CD14-positive monocyte (primary cell): Measurements from ENCODE around the gene COLEC11. TPM values are rescaled to one million over a fixed set of nuclear protein-coding genes. Genes with fewer than 3 reads are reported as not detected.

ENCODE experiments used
- DNase-seq, 3 donors: peaks; one replicate each; pipeline ENCODE4 v3.0.0-alpha.2; 2011 to 2022
- H2AFZ ChIP-seq: 2 replicates; pipeline ENCODE4 v1.6.0; 2012; ENCODE audit warnings: mild to moderate bottlenecking, low read depth, low read length, inconsistent platforms; ENCODE audit not compliant: insufficient read depth, poor library complexity, severe bottlenecking
- H3K27ac ChIP-seq, 2 donors: 1 replicate in 1 of 2; 2 replicates in 1 of 2; pipeline ENCODE4 v1.5.1; 2012 to 2013; ENCODE audit warnings: low read length in 2 of 2, control low read depth in 1 of 2, inconsistent platforms in 1 of 2, low read depth in 1 of 2, mild to moderate bottlenecking in 1 of 2
- H3K27me3 ChIP-seq, 2 donors: one replicate each; pipeline versions ENCODE4 v1.6.0 to v1.6.1; 2011 to 2013; ENCODE audit warnings: low read length in 2 of 2; ENCODE audit not compliant: control insufficient read depth in 2 of 2, insufficient read depth in 2 of 2
- H3K36me3 ChIP-seq, 2 donors: replicated peaks in 1 of 2; 1 replicate in 1 of 2; 2 replicates in 1 of 2; pipeline versions ENCODE4 v1.5.1 to v1.6.1; 2012 to 2013; ENCODE audit warnings: low read length in 2 of 2, control low read depth in 1 of 2, inconsistent platforms in 1 of 2, mild to moderate bottlenecking in 1 of 2; ENCODE audit not compliant: insufficient read depth in 2 of 2, control insufficient read depth in 1 of 2
- H3K4me1 ChIP-seq, 2 donors: 1 replicate in 1 of 2; 2 replicates in 1 of 2; pipeline versions ENCODE4 v1.5.1 to v1.6.1; 2012 to 2013; ENCODE audit warnings: low read length in 2 of 2, control low read depth in 1 of 2, inconsistent platforms in 1 of 2, mild to moderate bottlenecking in 1 of 2, moderate library complexity in 1 of 2; ENCODE audit not compliant: insufficient read depth in 2 of 2, control insufficient read depth in 1 of 2
- H3K4me2 ChIP-seq: replicated peaks from 2 replicates; pipeline ENCODE3; 2012; ENCODE audit warnings: low read length, moderate library complexity, mild to moderate bottlenecking; ENCODE audit not compliant: poor library complexity, severe bottlenecking; ENCODE audit errors: extremely low read depth
- H3K4me3 ChIP-seq, 3 experiments: fragments of 200-600 bp in 1 of 3; sonication (generic) in 1 of 3; replicated peaks in 1 of 3; 1 replicate in 2 of 3; 2 replicates in 1 of 3; pipeline ENCODE4 v1.5.1; 2011 to 2013; ENCODE audit warnings: low read length in 3 of 3, mild to moderate bottlenecking in 3 of 3, control low read depth in 2 of 3, low read depth in 2 of 3, inconsistent platforms in 1 of 3, moderate library complexity in 1 of 3
- H3K79me2 ChIP-seq: 2 replicates; pipeline ENCODE4 v1.6.0; 2012; ENCODE audit warnings: mild to moderate bottlenecking, control low read depth, inconsistent platforms, low read length, moderate library complexity; ENCODE audit not compliant: insufficient read depth
- H3K9ac ChIP-seq: 2 replicates; pipeline ENCODE4 v1.6.0; 2017; ENCODE audit warnings: low read length, mild to moderate bottlenecking; ENCODE audit not compliant: insufficient read depth, poor library complexity, severe bottlenecking
- H3K9me3 ChIP-seq, 2 donors: replicated peaks in 1 of 2; 1 replicate in 1 of 2; 2 replicates in 1 of 2; pipeline versions ENCODE4 v1.5.1 to v1.6.1; 2012 to 2013; ENCODE audit warnings: low read length in 2 of 2, control low read depth in 1 of 2; ENCODE audit not compliant: control insufficient read depth in 1 of 2, insufficient read depth in 1 of 2
- H4K20me1 ChIP-seq: 2 replicates; pipeline ENCODE4 v1.6.0; 2012; ENCODE audit warnings: mild to moderate bottlenecking, low read length, control low read depth, moderate library complexity; ENCODE audit not compliant: insufficient read depth
- H3K27ac Mint-ChIP-seq, 7 donors: one replicate each; pipeline ENCODE4 v1.8.0; 2020; ENCODE audit warnings: mild to moderate bottlenecking in 7 of 7, mixed read lengths in 7 of 7, moderate library complexity in 6 of 7, inconsistent platforms in 2 of 7
- H3K27me3 Mint-ChIP-seq, 3 donors: one replicate each; pipeline ENCODE4 v1.8.0; 2021 to 2022; ENCODE audit warnings: low read depth in 3 of 3, mild to moderate bottlenecking in 3 of 3, mixed read lengths in 3 of 3, moderate library complexity in 3 of 3, inconsistent platforms in 1 of 3
- H3K36me3 Mint-ChIP-seq, 2 donors: one replicate each; pipeline ENCODE4 v1.8.0; 2020; ENCODE audit warnings: mixed read lengths in 2 of 2, inconsistent platforms in 1 of 2, mild to moderate bottlenecking in 1 of 2
- H3K4me1 Mint-ChIP-seq: one replicate; pipeline ENCODE4 v1.8.0; 2020; ENCODE audit warnings: mild to moderate bottlenecking, mixed read lengths
- H3K4me3 Mint-ChIP-seq, 2 donors: one replicate each; pipeline ENCODE4 v1.8.0; 2020; ENCODE audit warnings: mild to moderate bottlenecking in 2 of 2, mixed read lengths in 2 of 2, moderate library complexity in 1 of 2
- H3K9me3 Mint-ChIP-seq, 7 donors: one replicate each; pipeline ENCODE4 v1.8.0; 2020 to 2022; ENCODE audit warnings: mixed read lengths in 7 of 7, mild to moderate bottlenecking in 6 of 7, moderate library complexity in 6 of 7, inconsistent platforms in 2 of 7
- WGBS: methylation state at CpG from one replicate; pipeline ENCODE4 v1.1.5; 2013; ENCODE audit warnings: missing lambda C conversion rate; ENCODE audit not compliant: insufficient coverage; 5-methylcytosine and 5-hydroxymethylcytosine counted together
- intact Hi-C, 2 donors: fragments of 100-400 bp; cut with micrococcal nuclease; formaldehyde crosslinking; loops; one replicate each; pipeline versions ENCODE4 v1.15.0 to v1.15.1; 2023
- polyA plus RNA-seq, 3 donors: library from polyadenylated mRNA; depleted of rRNA in 1 of 3; unstranded in 2 of 3; stranded (reverse) in 1 of 3; fragments of 300-500 nt in 2 of 3; fragments of >200 nt in 1 of 3; fragmentation: Illumina TruSeq in 2 of 3; gene quantifications; 1 replicate in 2 of 3; 2 replicates in 1 of 3; pipeline ENCODE4 v1.2.3, GENCODE V29; 2012 to 2021
- TF ChIP-seq, protein P1 (sequence below): fragments of 200-600 bp; IDR thresholded peaks from one replicate; pipeline ENCODE4 v1.8.0; 2022; ENCODE audit warnings: antibody characterized with exemption, mild to moderate bottlenecking

The COLEC11 gene
- polyA plus RNA-seq, 3 donors, result not detected

DNA sequence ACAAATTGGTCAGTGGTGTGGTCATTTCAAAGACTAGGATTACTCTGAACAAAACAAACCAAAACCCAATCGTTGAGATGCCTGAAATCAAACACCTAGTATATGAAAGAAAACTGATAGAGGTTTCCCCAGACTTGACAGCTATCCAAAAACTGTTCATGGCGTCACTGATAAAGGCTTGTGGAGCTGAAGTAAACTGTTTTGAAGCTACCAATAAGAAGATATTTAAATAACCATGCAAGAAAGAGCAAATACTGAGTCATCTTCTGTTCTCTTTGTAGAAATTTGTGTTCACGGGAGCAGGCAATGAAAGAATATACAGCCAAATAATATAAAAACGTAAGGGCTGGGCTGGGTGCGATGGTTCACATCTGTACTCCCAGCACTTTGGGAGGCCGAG is 7.5 kb upstream of the COLEC11 start:
- Histone ChIP-seq H2AFZ (no peak overlapping the region), H4K20me1 (peaks cover 1% of the 10 kb centered on the region), H3K4me1 (no peaks in the 10 kb centered on the region), H3K79me2 (no peaks in the 10 kb centered on the region), H3K9me3 (no peaks in the 10 kb centered on the region), H3K27ac (no peak overlapping the region), H3K4me2 (no peak overlapping the region), H3K9ac (no peak overlapping the region), H3K27me3 (no peaks in the 10 kb centered on the region), H3K36me3 (peaks cover 15 to 27% of the 10 kb centered on the region in 2 donors), H3K4me3 (no peak overlapping the region)
- peak overlapping the region in 1 of 7 donors; percentile 32 for H3K27ac Mint-ChIP-seq
- no peaks in the 10 kb centered on the region for H3K27me3 Mint-ChIP-seq
- no peak overlapping the region for H3K4me3 Mint-ChIP-seq
- H3K4me1 Mint-ChIP-seq, result no peaks in the 10 kb centered on the region
- TF ChIP-seq, protein P1, sequence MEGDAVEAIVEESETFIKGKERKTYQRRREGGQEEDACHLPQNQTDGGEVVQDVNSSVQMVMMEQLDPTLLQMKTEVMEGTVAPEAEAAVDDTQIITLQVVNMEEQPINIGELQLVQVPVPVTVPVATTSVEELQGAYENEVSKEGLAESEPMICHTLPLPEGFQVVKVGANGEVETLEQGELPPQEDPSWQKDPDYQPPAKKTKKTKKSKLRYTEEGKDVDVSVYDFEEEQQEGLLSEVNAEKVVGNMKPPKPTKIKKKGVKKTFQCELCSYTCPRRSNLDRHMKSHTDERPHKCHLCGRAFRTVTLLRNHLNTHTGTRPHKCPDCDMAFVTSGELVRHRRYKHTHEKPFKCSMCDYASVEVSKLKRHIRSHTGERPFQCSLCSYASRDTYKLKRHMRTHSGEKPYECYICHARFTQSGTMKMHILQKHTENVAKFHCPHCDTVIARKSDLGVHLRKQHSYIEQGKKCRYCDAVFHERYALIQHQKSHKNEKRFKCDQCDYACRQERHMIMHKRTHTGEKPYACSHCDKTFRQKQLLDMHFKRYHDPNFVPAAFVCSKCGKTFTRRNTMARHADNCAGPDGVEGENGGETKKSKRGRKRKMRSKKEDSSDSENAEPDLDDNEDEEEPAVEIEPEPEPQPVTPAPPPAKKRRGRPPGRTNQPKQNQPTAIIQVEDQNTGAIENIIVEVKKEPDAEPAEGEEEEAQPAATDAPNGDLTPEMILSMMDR, result no peak
- no peaks in the 10 kb centered on the region for H3K9me3 Mint-ChIP-seq
- H3K36me3 Mint-ChIP-seq, result peaks cover 14 to 18% of the 10 kb centered on the region in 2 donors
- no peak for DNase-seq
- intact Hi-C loops, result no loop called here
- WGBS, result 100% methylated on average over 4 of the region's 6 CpGs

DNA sequence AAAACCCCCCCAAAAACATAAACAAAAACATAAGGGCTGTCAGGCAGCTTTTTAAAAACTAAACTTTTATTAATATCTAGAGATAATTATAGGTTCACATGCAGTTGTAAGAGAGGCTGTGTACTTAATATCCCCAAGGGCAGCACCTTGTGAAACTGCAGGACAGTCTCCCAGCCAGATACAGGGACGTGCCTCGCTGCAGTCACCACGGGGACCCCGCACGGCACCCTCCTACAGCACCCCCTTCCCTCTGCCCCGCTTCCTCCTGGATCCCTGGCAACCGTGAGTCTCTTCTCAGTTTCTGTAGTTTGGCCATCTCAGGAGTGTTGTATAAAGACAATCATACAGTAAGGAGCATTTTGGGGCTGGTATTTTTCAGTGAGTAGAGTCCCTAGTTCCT is 6.8 kb upstream of the COLEC11 start:
- Histone ChIP-seq H3K9ac (no peak overlapping the region), H2AFZ (no peak overlapping the region), H3K9me3 (no peaks in the 10 kb centered on the region), H3K4me1 (no peaks in the 10 kb centered on the region), H3K4me2 (no peak overlapping the region), H3K79me2 (no peaks in the 10 kb centered on the region), H4K20me1 (no peaks in the 10 kb centered on the region), H3K27me3 (no peaks in the 10 kb centered on the region), H3K36me3 (peaks cover 9 to 20% of the 10 kb centered on the region in 2 donors), H3K27ac (no peak overlapping the region), H3K4me3 (no peak overlapping the region)
- H3K9me3 Mint-ChIP-seq, result no peaks in the 10 kb centered on the region
- intact Hi-C loops, result no loop called here
- TF ChIP-seq, protein P1, result no peak
- WGBS, result no CpG with 5 or more reads among the region's 7 CpGs
- H3K27ac Mint-ChIP-seq, result peak overlapping the region in 1 of 7 donors; percentile 57
- no peaks in the 10 kb centered on the region for H3K4me1 Mint-ChIP-seq
- H3K36me3 Mint-ChIP-seq, result peaks cover 11% of the 10 kb centered on the region in 2 donors
- DNase-seq, result no peak
- no peak overlapping the region for H3K4me3 Mint-ChIP-seq
- no peaks in the 10 kb centered on the region for H3K27me3 Mint-ChIP-seq
